Nephron progenitor cell (in vitro differentiated cells): ENCODE data around the gene TRANK1.

Source experiments
- DNase-seq: peaks from one replicate; pipeline ENCODE4 v3.0.0; 2021
- H3K27ac Mint-ChIP-seq: 2 replicates; pipeline ENCODE4 v1.8.0; 2021; ENCODE audit warnings: mild to moderate bottlenecking, moderate library complexity, mixed read lengths
- H3K27me3 Mint-ChIP-seq: 2 replicates; pipeline ENCODE4 v1.8.0; 2021; ENCODE audit warnings: mild to moderate bottlenecking, low read depth, mixed read lengths; ENCODE audit not compliant: poor library complexity
- H3K36me3 Mint-ChIP-seq: 2 replicates; pipeline ENCODE4 v1.8.0; 2021; ENCODE audit warnings: low read depth, mixed read lengths
- H3K4me1 Mint-ChIP-seq: 2 replicates; pipeline ENCODE4 v1.8.0; 2021; ENCODE audit warnings: mixed read lengths
- H3K4me3 Mint-ChIP-seq: 2 replicates; pipeline ENCODE4 v1.8.0; 2021; ENCODE audit warnings: mild to moderate bottlenecking, moderate library complexity, mixed read lengths
- H3K9me3 Mint-ChIP-seq: 2 replicates; pipeline ENCODE4 v1.8.0; 2021; ENCODE audit warnings: mild to moderate bottlenecking, moderate library complexity, mixed read lengths
- CTCF ChIP-seq: fragments of 200-600 bp; sonication (generic); IDR thresholded peaks from 2 replicates; pipeline ENCODE4 v1.5.0; 2021; ENCODE audit warnings: antibody characterized with exemption

TRANK1 gene

DNA sequence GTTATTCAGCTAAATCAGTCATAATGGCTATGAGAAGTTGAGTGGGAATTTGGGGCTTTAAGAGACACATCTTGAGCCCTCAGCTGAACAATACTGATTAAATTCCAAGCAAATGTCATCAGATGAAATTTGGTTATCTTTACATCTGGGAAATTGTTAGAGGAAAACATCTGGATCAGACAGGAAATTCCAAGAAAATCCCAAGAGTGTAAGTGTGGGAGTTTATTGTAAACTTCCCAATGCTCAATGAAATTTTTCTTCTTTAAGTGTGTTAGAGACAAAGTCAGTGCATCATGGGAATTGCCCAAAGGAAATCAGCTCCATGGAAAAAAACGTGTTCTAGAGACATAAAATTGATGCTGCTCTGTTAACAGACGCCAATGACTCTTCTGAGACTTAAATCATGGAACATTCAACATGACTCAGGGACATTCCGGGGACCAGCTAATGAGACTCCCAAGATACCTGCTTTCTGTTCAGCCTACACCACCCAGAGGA lies 160.7 kb downstream of the TRANK1 start:
- no peaks in the 10 kb centered on the region for H3K9me3 Mint-ChIP-seq
- H3K36me3 Mint-ChIP-seq = no peaks in the 10 kb centered on the region
- peaks cover 6% of the 10 kb centered on the region for H3K27me3 Mint-ChIP-seq
- H3K4me1 Mint-ChIP-seq = no peaks in the 10 kb centered on the region
- no peak overlapping the region for H3K27ac Mint-ChIP-seq
- no peak for TF ChIP-seq CTCF
- DNase-seq = no peak
- no peak overlapping the region for H3K4me3 Mint-ChIP-seq

DNA sequence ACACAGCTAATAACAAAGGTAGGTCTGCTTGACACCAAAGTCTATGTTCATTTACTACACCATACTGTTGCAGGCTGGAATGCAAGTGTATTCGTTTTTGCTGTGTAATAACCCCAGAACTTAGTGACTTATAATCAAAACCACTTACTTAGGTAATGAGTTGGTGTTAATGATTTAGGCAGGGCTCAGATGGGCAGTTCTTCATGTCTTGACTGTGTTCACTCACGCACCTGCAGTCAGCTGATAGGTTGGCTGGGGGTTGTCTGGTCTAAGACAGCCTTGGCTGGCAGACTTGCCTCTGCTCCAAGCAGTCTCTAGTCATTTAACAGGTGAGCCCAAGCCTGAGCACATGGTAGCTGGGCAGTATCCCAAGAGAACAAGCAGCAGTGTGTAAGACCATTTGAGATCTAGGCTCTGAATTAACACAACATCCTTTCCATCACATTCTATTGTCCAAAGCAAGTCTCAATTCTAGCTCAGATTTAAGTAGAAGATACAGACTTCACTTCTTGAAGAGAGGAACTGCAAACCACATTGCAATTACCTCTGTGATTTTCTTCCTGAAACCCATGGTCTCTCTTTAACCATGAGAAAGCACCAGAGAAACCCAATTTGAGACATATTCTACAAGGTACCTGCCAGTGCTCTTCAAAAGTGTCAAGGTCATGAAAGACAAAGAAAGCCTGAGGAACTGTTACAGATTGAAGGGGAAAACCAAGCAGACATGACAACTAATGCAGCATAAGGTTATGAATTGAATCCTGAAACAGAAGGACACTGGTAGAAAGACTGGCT lies 167.2 kb downstream of the TRANK1 start:
- Mint-ChIP-seq H3K36me3 (no peaks in the 10 kb centered on the region), H3K27ac (no peak overlapping the region), H3K27me3 (peaks cover 14% of the 10 kb centered on the region), H3K4me3 (no peak overlapping the region), H3K4me1 (peaks cover 7% of the 10 kb centered on the region), H3K9me3 (no peaks in the 10 kb centered on the region)
- no peak for TF ChIP-seq CTCF
- DNase-seq = no peak
